Measurements from ENCODE around the gene CEP350.
"Not testable (repeated sequence)": the region's sequence is repeated elsewhere in the genome, so short reads cannot be mapped to it uniquely, and the experiment has no call there.

Gene CEP350

DNA sequence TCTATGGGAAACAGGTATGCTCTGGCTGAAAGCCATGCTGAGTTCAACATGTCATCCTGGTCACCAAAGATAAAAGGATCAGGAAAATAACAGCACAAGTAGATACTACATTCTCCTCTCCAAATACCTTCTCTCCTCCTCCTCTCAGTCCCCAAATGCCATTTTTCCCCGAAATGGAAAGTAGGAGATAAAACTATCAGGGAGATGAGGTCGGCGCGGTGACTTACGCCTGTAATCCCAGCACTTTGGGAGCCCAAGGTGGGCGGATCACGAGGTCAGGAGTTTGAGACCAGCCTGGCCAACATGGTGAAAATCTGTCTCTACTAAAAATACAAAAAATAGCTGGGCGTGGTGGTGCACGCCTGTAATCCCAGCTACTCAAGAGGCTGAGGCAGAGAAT lies 179.1 kb downstream of the CEP350 start:
- not testable (repeated sequence) for DNase-seq

DNA sequence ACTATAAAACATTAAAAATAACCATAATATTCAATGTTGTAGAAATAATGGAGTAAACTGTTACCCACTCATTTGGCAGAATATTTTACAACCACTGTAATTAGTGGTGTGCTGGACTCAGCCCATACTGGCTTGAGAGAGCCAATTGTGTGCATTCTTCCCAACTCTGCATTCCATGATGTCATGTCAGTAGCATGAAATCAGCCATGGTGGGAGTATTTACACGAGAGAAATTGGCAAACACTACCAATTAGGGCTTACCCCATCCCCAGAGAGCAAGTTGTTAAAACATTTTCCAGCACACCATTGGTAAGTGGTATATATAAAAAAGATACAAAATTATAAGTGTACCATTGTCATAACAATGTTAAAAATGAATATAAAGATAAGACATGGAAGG lies 180.9 kb downstream of the CEP350 start:
- DNase-seq = no peak

DNA sequence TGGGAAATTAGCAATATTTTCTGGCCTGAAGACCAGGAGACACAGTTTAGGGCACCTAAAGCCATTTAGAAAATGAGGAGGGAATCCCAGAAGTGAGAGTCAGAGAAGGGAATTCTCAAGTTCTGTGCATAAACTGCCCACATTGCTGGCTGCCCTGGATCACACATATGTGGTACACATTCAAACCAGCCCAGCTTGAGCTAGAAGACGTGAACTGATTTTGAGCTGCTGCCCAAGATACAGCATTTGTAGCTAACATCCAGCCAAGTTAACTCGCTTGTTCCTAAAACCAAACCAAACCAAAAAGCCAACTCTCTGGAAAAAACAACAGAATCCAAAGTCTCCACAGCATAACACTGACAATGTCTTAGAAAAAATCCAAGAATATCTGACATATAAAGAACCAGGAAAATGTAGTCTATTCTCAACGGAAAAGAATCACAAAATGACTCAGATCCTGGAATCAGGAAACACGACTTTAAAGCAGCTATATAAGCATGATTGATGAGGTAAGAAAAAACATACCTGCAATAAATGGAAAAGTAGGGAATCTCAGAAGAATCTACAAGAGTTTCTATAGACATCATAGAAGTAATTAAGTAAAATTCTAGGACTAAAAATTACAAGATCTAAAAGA lies 181.8 kb downstream of the CEP350 start:
- no peak for DNase-seq

DNA sequence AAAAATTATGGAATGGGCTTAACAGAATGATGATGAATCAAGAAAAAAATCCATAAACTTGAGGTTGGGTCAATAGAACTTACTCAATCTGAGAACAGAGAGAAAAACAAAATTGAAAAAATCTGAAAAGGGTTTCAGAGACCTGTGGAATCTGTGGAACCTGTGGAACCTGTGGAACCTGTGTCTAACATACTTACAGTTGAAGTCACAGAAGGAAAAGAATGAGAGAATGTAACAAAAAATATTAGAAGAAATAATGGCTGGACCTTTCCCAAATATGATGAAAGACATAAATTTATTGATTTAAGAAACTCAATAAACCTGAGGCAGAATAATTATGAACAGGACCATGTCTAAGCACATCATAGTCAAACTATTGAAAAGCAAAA lies 182.4 kb downstream of the CEP350 start:
- DNase-seq = no peak

DNA sequence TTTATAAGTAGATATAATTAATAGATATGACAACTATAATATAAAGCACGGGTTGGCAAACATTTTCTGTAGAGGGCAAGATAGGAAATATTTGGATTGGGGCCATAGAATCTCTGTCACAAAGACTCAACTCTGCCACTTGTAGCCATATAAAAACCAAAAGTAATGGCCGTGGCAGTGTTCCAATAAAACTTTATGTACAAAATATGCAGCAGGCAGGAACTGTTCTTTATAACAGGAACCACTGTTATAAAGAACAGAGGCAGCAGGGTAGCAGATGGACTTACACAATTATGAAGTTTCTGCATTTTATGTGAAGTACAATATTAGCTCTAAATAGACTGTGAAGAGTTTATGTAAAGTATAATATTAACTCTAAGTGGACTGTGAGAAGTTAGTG lies 183.2 kb downstream of the CEP350 start:
- DNase-seq = no peak

DNA sequence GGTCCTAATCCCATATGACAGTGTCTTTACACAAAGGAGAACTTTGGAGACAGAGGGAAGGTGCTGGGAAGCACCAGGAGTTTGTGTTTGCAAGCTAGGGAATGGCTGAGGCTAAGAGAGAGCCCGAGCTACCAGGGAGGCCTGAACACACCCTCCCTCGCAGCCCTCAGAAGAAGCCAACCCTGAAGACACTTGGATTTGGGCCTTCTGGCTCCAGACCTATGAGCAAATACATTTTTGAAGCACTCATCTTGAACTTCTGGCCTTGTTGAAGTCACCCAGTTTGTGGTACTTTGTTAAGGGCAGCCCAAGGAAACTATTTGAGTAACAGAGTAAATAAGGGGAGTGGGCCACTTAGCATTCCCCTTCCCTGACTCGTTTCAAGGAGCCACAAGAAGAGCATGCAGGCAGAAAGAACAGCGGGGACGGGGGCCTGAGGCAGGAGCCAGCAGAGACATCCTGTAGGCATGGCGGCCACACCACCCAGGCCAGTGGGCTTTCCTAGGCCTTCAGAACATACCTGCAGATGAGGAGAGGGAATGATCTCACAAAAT lies 186.8 kb downstream of the CEP350 start:
- no peak for DNase-seq

DNA sequence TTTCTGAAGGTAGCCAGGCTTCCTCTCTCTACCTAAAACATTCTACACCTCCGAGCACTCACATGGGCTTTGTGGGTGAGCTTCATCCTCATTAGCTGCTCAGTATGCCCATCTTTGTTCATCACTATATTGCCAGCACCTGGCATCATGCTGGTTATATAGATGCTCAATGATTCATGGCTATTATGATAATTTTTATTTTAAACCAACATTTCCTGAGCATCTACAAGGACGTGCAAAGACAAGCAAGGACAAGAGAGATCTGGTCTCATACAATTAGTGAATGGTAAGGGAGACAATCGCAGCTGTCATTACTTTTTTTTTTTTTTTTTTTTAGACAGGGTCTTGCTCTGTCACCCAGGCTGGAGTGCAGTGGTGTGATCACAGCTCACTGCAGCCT lies 188.7 kb downstream of the CEP350 start:
- DNase-seq = no peak

DNA sequence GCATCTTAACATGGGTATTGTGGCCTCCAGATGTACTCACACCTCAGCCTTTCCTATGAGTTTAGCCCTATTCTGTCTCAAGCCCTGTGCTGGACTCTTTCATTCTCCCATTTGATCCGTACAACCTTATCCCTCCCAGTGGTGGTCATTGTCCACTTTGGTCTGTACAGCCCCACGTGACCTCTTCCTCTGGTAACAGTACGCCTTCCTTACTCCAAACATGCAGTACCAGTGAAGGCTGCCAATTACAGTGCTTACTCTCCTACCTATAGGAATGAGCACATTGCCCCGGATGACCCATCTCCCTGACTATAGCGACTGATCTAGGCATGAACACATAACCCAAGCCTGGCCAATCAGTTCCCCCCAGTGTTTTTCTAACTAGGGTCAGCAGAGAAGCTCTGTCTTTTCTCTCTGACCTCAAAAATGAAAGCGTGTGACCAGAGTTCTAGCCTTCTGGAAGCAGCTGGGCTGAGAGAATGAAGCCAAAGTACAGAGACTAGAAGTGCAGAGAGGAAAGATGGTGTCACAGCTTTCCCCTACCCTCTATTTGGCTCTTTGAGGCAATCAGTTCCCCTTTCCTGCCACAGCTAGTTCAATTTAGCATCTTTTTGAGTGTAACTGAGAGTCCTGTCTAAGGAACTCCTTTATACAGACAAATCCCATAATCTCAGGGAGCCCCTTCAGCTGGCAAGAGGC lies 190.2 kb downstream of the CEP350 start:
- no peak for DNase-seq

DNA sequence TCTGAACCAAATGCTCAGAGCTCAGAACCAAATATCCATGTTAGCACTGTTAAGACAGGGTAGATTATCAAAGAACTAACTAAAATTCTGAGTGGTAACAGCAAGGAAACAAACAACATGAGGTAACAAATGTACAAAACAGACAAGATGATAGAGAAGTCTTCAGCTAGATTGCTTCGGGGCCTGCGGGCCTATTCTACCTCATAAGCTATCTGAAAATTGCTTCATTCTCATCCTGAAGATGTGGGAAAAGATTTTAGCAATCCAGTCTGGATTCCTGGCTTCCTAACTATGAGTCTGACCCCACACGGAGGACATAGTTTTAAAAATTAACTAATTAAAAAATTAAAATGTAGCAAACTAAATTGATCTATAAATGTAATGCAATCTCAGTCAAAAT lies 190.8 kb downstream of the CEP350 start:
- no peak for DNase-seq

DNA sequence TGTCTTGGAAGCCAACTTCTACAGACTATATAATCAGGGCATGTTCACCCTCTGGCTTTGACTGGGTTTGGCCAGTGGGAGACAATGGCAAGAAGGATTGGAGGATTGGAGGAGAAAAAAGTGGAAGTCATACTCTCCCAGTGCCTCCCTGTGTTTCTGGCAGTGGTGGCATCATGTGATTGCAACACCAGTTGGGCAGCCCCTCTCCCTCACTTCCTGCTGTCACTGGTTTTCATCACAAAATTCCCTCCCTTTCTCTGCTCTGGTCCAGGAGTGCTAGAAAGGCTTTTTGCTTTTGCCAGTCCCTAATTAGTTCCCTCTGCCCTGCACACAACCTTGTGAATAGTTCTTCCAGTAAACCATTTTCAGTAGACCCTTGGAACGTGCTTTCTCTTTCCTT lies 196.4 kb downstream of the CEP350 start:
- DNase-seq = no peak

DNA sequence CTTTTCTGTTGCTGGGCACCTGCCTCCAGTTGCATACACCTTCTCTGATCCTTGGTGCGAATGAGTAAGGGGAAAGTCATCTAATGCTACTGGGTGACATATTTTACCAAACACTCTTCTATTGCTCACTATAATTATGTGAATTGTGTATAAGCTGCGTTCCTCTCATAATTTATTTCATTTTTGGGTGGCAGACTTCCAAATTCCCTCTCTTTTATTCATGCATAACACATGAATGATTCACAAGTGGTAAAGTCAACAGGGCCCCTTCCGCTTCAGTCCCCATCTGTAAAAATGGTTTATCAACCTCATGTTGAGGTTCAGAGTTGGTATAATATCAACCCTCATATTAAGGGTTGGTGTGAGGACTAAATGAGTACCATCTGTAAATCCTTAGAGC lies 196.9 kb downstream of the CEP350 start:
- no peak for DNase-seq

DNA sequence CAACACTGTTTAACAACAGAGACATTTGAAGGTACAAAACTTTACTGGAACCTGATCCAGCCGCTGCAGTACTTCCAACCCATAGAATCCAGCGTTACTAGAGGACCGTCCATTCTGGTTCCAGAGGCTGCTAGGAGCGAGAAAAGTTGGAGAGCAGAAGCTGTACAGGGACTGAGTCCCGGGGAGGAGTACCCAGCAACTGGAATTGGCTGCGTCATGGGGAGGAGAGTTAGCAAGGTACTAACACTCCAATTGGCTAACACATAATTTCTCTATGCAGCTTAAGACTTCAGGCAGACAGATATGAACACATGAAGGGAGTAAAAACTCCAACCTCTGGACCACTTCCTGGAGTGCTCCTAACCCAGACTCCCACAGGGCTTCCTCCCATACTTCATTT lies 198.0 kb downstream of the CEP350 start:
- DNase-seq = no peak

DNA sequence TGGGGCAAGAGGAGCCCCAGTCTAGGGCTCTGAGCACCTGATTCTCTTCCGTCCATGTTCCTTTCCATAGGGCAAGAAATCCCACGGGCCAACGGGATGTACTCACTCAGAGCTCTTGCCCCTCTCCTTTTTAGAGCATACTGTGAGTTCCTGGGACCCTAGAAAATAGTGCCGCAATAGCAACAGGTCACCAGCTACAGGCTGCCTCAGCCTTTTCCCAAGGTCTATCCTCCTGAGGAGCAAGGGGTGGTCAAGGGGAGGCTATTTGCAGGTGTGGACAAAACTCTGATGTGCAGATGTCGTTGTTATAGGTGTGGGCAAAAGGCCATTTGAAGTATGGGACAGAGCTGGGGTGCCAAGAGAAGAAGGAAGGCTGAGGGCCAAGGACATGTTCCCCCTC lies 198.4 kb downstream of the CEP350 start:
- no peak for DNase-seq

DNA sequence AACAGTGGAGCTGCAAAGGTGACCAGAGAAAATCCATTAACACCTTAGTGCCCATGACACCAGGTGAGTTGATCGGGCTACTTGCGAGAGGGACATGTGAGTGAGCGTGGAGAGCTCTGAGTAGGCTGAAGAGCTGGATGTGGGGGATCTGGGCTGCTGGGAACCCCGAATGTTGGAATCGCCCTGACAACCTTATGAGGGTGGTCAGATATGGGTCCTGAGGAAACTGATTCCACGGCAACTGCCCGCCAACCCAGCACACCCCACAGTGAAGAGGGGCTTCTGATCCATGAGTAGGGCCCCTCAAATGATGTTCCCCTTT lies 199.4 kb downstream of the CEP350 start:
- DNase-seq = no peak

DNA sequence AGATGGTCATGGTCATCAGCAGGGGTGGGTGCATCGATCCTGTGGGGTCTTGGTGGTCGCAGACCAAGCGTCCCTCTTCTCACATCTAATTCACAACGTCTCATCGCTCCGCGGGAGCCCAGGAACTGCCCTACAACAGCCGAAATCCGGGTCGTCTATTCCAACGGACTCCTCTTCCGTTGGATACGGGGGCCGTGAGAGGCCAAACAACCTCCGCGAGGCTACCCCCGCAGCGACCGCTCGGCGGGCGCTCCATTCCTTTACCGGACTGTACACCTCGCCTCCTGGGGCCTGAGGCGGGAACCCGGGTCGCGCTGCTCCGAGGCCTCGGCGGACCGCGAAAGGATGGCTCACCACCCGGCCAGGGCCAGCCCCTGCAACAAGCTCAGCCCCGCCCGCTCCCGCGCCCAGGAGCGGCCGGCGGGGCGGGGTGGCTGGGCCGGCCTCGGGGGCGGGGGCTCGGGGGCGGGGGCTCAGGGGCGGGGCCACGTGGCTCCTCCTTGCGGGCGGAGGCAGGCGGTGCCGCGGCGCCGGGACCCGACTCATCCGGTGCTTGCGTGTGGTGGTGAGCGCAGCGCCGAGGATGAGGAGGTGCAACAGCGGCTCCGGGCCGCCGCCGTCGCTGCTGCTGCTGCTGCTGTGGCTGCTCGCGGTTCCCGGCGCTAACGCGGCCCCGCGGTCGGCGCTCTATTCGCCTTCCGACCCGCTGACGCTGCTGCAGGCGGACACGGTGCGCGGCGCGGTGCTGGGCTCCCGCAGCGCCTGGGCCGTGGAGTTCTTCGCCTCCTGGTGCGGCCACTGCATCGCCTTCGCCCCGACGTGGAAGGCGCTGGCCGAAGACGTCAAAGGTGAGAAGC lies 199.9 kb downstream of the CEP350 start, which contains the start of gene QSOX1:
TSS of gene QSOX1 (plus strand) at position 545 of the 857 bp plus-strand sequence. CDS start at position 584, 39 bp downstream.
- DNase-seq = peak; percentile 78 to 82

DNA sequence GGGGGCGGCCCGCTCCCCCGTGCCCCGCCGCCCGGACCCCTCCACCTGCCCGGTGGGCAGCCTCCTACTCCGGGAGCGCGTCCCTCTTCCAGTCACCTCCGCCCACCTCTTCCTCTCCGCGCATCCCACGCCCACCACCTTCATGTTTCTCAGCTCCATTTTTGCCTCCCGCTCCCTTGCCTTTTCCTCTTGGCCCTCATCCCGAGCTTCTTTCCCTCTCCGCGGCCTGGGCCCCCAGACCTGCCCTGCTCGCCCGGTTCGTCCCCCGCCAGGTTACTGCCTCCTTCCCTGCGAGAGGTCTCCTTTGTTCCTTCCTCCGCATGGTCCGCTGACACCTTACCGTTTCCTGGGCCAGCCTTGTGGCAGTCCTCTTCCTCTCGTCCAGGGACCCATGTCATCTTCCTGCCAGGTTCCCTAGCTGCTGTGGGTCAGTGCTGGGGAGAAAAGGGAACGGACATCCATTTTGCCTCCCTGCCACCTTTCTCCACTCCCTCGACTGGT lies 200.6 kb downstream of the CEP350 start:
- DNase-seq = peak; percentile 6 to 16

DNA sequence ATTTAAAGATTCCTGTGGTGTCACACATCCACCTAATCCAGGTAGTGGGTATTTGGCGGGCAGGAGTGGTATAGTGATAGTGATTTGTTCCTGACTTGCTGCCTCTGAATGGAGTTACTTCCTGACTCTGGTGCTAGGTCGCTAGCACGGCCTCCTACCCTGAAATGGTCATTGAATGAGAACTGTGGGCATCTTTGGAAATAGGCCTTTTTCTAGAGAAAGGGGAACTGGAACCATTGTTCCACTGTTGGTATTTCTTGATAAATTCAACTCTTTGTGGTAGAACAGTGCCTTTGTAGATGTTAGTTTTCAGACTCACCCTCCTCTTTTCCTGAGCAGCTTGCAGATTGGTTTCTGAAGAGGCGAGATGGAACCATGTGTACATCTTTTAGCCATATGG lies 201.6 kb downstream of the CEP350 start:
- DNase-seq = no peak

DNA sequence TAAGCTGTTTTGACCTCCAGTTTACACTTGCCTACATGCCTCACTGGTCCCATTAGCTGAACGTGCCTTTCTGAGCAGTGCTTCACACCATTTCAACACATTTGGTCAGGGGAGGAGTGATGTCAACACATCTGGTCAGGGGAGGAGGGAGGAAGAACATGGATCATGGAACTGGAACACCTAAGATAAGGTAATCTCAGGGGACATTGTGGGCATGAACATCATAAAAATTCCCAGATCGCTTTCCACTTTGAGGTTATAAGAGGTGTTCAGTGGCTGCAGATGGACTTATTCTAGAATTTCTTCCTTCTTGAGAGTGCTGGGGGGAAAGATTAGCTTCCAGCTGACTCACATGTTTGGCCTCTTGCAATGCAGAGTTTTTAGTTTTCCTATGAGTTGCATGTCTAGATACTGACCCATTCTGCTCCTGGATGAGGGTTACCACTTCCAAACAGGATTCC lies 202.1 kb downstream of the CEP350 start:
- DNase-seq = no peak

DNA sequence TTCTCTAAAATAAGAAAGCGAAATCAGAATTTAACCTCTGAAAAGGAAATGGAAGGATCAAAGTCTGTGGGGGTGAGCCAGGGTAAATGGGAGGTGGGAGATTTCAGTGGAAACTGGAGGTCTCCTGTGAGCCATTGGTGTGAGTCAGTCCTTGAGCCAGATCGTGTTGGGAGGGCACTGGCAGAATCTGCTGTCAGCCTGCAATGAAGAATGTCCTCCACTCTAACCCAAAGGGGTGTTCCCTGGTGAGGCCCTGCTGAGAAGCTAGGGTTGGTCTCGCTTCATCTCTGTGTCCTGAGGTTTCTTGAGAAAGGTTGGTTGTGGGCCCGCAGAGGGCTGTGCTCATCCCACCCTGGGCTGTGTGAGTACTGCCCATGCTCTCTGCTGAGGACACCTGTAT lies 202.5 kb downstream of the CEP350 start:
- no peak for DNase-seq

DNA sequence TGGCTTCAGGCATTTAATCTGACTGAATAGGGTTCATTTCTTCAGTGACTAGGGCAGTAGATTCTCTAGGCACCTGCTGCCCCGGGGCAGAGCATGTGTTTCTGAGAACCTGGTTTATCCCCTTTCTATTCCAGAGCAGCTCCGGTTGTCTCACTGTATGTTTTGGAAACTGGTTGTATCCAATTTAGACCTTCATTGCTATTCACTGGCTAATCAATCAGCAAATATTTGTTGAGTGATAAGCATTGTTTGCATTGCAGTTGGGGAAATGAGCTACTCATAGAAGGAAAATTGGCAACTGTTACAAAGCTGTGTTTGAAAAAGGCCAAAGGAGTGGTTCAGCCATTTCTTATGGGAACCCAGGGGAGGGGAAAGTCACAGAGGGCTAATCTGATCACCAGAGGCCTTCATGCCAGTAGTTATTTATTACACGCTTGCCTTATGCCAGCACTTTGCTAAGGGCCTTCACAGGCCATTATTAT lies 203.0 kb downstream of the CEP350 start:
- DNase-seq = no peak

DNA sequence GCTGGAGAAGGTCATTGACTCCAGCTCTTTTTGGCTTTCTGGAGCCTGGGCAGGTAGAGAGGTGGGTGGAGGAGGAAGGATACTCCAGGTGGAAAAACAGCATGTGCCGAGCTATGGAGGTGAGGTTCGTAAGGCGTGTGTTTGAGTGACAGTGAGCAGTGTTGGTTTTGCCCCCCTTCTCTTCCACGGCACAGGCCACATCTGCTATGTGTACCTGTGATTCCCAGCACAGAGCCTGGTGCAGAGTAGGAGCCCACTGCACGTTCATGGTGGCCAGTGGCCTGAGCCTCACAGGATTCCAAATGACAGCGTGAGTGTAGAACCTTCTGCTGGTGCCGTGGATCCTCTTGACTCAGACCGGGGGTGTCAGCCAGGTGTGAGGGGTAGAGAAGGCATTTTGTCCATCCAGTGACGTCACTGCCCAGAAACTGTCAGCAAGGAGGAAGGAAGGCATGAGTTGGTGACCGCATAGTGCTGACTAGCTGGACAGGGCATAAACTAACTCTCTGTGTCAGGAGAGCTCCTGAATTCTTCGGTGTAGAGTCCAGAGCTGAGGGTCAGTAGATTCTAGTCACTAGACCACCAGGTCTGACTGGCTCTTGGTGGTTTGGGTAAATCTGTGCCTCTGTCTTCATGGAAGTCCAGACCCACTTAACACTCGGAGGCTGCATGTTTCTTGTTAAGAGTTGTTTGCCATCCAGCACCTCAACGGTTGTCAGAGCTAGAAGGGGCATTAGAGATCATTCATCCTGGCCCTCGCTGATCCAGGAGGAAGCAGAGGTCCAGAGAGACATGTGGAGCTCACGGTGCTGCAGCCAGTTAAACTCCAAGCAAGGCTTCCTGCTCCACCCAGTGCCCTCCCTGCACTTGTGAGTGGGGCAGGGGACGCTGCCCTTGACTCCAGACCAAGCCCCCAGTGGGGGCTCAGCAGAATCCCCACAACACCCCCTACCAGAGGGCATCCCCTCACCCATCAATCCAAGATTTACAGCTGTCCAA lies 203.8 kb downstream of the CEP350 start:
- no peak for DNase-seq

DNA sequence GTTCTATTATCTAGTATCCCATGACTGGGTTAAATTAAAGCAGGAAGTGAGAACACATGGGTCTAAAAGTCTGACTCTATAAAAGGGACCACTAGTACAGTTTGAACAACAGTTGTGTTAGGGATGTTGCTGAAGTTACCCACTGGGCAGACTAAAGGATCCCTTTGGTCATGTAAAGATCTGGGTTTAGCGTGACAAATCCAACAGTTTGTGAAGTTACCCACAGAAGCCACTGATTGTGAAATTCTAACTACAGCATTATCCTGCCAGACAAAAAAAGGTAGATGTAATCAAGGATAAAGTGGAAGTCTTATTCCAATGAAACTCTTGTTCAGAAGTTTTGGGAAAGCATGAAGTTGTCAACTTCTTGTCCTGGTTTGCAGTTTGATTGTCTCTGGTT lies 205.7 kb downstream of the CEP350 start:
- DNase-seq = no peak
